ENCODE results near the gene UBA3.
A peak's percentile ranks its signal among the peaks of the same experiment; 100 is the strongest.

UBA3 gene

DNA sequence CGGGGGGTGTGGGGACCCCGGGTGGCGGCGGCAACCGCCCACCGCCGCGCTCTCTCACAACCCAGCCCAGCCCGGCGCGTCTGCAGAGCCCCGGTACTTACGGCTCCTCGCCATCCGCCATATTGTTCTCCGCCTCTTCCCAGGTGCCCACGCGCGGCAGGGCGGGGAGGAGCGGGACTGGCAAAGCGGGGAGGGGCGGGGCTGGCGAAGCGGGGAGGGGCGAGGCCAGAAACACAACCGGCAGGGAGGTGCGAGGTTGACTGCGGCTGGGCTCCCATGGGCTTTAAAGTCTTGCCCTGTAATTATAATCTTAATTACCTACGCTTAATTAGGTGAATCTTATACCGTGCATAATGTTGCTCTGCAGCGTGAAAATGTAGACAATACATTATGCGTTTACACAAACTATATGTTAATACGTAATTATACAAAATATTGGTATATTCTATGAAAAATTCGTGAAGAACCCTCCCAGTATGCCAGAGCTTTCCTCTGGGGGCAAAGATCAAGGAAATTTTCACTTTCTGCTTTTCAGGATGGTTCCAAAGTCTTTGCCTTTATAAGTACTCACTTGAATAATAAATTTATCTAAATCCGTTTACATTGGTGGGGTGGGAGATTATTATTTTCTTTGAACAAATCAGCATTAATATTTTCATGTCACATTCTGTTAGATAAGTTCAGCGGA, at the start of gene UBA3:
UBA3 (minus strand) TSS at position 133 of the 688 bp plus-strand sequence; CDS start at position 121, 12 bp downstream.
- TF ChIP-seq, protein P1, sequence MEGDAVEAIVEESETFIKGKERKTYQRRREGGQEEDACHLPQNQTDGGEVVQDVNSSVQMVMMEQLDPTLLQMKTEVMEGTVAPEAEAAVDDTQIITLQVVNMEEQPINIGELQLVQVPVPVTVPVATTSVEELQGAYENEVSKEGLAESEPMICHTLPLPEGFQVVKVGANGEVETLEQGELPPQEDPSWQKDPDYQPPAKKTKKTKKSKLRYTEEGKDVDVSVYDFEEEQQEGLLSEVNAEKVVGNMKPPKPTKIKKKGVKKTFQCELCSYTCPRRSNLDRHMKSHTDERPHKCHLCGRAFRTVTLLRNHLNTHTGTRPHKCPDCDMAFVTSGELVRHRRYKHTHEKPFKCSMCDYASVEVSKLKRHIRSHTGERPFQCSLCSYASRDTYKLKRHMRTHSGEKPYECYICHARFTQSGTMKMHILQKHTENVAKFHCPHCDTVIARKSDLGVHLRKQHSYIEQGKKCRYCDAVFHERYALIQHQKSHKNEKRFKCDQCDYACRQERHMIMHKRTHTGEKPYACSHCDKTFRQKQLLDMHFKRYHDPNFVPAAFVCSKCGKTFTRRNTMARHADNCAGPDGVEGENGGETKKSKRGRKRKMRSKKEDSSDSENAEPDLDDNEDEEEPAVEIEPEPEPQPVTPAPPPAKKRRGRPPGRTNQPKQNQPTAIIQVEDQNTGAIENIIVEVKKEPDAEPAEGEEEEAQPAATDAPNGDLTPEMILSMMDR (IDR thresholded peaks at IDR 0.05; ENCODE audit: low read depth, low read length), result no peak
- DNase-seq (ENCODE audit: extremely low read depth, low read depth), result peak; percentile 49

DNA sequence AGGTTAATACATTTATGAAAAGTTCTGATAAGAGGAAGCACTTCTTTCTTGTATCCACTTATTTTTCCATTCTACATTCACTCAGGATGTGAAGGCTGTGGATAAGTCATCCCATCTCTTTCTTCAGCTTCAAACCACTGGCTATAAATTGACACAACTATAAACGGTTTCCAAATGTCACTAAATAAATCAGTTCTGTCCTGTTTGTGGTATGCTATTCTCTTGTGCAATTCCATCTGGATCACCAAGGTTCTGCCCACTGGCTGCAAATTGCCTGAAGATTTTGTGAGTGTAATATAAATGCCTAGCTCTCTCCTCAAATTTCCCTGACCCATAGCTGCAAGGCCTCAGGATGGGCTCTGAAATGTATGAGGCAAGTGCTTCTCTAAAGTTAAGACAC, 49.4 kb upstream of the UBA3 start:
- no peak for DNase-seq (ENCODE audit: extremely low read depth, low read depth)
- TF ChIP-seq, protein P1 (IDR thresholded peaks at IDR 0.05; ENCODE audit: low read depth, low read length), result no peak

DNA sequence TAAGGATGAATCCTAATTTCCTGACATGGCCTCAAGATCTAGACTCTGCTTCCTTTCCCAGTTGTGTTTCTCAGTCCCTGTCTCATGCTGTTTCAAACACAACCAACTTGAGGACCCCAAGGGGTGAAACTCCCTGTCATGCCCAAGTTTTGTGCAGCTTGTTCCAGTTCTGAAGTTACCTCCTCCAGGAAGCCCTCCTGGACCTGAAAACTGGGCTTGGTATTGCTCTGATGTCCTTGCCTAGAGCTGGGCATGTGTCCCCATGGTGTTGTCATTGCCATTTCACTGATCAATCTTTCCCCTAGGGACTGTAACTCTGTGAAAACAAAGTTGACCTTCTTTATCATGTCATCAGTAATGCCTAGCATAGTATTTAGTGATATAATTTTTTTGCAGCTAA, 48.3 kb upstream of the UBA3 start:
- DNase-seq (ENCODE audit: extremely low read depth, low read depth), result no peak
- TF ChIP-seq, protein P1 (IDR thresholded peaks at IDR 0.05; ENCODE audit: low read depth, low read length), result no peak

DNA sequence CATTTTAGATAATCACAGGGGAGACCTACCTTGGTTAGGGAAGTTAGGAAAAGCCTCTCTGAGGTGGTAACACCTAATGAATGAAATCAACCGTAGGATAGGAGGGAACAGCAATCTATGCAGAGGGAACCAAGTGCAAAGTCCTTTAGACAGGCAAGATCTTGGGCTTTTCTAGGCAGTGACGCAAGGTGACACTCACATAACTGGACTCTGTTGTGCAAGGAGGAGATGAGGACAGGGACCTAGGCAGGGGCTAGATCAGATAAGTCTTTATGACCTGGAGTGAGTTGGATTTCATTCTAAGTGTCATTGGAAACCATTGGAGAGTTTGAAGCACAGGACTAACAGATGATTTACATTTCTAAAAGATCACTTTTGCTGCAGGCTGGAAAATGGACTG, 46.8 kb upstream of the UBA3 start:
- TF ChIP-seq, protein P1 (IDR thresholded peaks at IDR 0.05; ENCODE audit: low read depth, low read length), result no peak
- DNase-seq (ENCODE audit: extremely low read depth, low read depth), result no peak

DNA sequence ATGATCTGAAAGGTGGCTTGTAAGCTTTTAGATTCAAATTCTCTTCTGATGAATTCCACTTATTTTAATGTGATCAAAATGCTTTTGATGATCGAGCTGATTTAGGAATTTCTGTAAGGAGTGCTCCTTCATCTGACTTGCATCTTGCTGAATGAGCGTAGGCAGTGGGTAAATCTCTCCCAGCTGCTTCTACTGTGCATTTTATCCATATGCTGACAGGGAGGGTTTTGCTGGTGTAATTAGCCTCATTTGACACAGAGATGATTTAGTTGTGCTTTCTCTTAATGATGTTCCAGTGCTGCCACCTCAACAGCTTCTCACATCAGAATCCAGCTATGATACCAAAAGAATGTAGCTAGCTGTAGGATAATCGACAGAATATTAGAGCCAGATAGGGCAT, 46.1 kb upstream of the UBA3 start:
- TF ChIP-seq, protein P1 (IDR thresholded peaks at IDR 0.05; ENCODE audit: low read depth, low read length), result no peak
- no peak for DNase-seq (ENCODE audit: extremely low read depth, low read depth)

DNA sequence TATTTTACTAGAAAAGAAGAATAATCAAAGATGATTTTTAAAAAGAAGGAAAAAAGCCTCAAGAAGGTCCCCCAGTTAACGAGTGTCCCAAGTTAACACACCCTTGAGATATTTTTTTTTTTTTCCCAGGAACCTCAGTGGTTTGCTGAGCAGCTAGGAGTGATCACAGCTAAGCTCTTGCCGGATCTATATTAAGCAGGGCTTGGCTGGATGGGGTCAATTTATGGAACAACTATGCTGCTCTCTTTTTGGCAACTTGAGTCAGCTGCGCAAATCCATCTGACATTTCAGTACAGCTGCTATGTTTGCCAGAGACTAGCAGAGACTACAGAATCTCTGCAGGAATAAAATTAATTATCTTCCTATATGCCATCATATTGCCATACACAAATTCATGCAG, 42.2 kb upstream of the UBA3 start, which contains the start of gene LMOD3:
LMOD3 (minus strand) TSS at position 193 of the 400 bp plus-strand sequence. CDS start 209 bp downstream, outside the sequence.
- no peak for DNase-seq (ENCODE audit: extremely low read depth, low read depth)
- TF ChIP-seq, protein P1 (IDR thresholded peaks at IDR 0.05; ENCODE audit: low read depth, low read length), result no peak

DNA sequence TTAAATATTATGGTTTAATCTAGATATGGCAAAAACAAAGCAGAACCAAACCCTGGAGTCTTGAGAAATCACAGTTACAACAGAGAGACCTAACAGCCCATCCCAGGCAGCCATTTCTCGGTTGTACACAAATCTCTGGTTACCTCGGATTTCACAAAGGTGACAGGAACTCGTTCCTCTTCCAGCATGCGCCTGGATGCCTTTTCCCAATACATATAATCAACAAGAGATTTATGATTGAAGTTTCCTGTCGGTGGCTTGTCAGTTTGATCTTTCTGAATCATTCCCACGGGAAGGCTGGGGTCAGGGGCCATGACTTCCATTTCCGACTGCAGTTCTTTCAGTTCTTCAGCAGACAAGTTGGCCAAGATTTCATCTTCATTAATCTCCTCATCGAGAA, 41.8 kb upstream of the UBA3 start:
- TF ChIP-seq, protein P1 (IDR thresholded peaks at IDR 0.05; ENCODE audit: low read depth, low read length), result no peak
- DNase-seq (ENCODE audit: extremely low read depth, low read depth), result no peak
